Caco-2 (cell line): ENCODE measurements around the gene MS4A2. TPM values are rescaled to one million over a fixed set of nuclear protein-coding genes. Genes with fewer than 3 reads are reported as not detected.

ENCODE experiments used
- BruUV-seq: library from RNA; stranded (reverse); fragments of 400-500 nt; replicated peaks from 2 replicates; lab custom pipeline; 2021; lab: Mats Ljungman, UMichigan
- CTCF ChIA-PET: fragments of 300-600 bp; sonication (Branson Sonifier 250); formaldehyde crosslinking; loops from one replicate; lab custom pipeline; 2022; ENCODE audit warnings: antibody characterized with exemption; lab: Charles Lee
- POLR2A ChIA-PET: fragments of 300-600 bp; sonication (Branson Sonifier 250); formaldehyde crosslinking; loops from one replicate; lab custom pipeline; 2022; ENCODE audit warnings: antibody characterized with exemption; lab: Charles Lee
- DNase-seq, 2 experiments: peaks; one replicate each; pipeline versions ENCODE4 v3.0.0 to v3.0.0-alpha.2; 2020 to 2022
- H3K27me3 ChIP-seq: replicated peaks from 2 replicates; pipeline ENCODE4 v1.6.0; 2011; ENCODE audit warnings: low read length; ENCODE audit not compliant: control insufficient read depth, insufficient read depth
- H3K36me3 ChIP-seq: 2 replicates; pipeline ENCODE4 v1.5.1; 2011; ENCODE audit warnings: low read length; ENCODE audit not compliant: control insufficient read depth, insufficient read depth
- H3K4me1 ChIP-seq: fragments of 250-450 bp; sonication (Bioruptor Pico); 2 replicates; pipeline ENCODE4 v1.5.1; 2020; ENCODE audit warnings: mild to moderate bottlenecking
- H3K4me3 ChIP-seq: 2 replicates; pipeline ENCODE4 v1.5.1; 2011; ENCODE audit warnings: low read depth, mild to moderate bottlenecking, control low read depth, low read length
- H3K9me3 ChIP-seq: fragments of 250-450 bp; sonication (Bioruptor Pico); 2 replicates; pipeline ENCODE4 v1.5.1; 2020; ENCODE audit warnings: mild to moderate bottlenecking, moderate library complexity
- H3K27ac Mint-ChIP-seq: one replicate; pipeline ENCODE4 v1.8.0; 2022; ENCODE audit warnings: mixed read lengths; ENCODE audit not compliant: unreplicated experiment
- H3K27me3 Mint-ChIP-seq: one replicate; pipeline ENCODE4 v1.8.0; 2022; ENCODE audit warnings: mixed read lengths; ENCODE audit not compliant: insufficient read depth, unreplicated experiment
- H3K36me3 Mint-ChIP-seq: one replicate; pipeline ENCODE4 v1.8.0; 2022; ENCODE audit warnings: mild to moderate bottlenecking, mixed read lengths; ENCODE audit not compliant: insufficient read depth, unreplicated experiment
- H3K4me1 Mint-ChIP-seq: one replicate; pipeline ENCODE4 v1.8.0; 2022; ENCODE audit warnings: low read depth, mixed read lengths; ENCODE audit not compliant: unreplicated experiment
- H3K4me3 Mint-ChIP-seq: one replicate; pipeline ENCODE4 v1.8.0; 2022; ENCODE audit warnings: mild to moderate bottlenecking, moderate library complexity, mixed read lengths; ENCODE audit not compliant: unreplicated experiment
- H3K9me3 Mint-ChIP-seq: one replicate; pipeline ENCODE4 v1.8.0; 2022; ENCODE audit warnings: mixed read lengths; ENCODE audit not compliant: unreplicated experiment
- intact Hi-C: fragments of 100-400 bp; cut with micrococcal nuclease; formaldehyde crosslinking; loops from one replicate; pipeline ENCODE4 v1.10.0; 2022; ENCODE audit not compliant: unreplicated experiment
- total RNA-seq: library from RNA; stranded (reverse); gene quantifications from 2 replicates; pipeline ENCODE4 v1.2.3, GENCODE V29; 2022
- TF ChIP-seq, protein P1 (sequence below), 2 experiments: fragments of 200-600 bp in 1 of 2; IDR thresholded peaks; 1 replicate in 1 of 2; 2 replicates in 1 of 2; pipeline versions ENCODE4 v1.5.1 to v1.8.0; 2011 to 2022; ENCODE audit warnings: antibody characterized with exemption in 1 of 2, control low read depth in 1 of 2, inconsistent platforms in 1 of 2, low read depth in 1 of 2, low read length in 1 of 2, mild to moderate bottlenecking in 1 of 2, moderate library complexity in 1 of 2; ENCODE audit not compliant: insufficient read depth in 1 of 2, severe bottlenecking in 1 of 2, unreplicated experiment in 1 of 2

Gene MS4A2
- total RNA-seq, 1 experiment from 2014 or later = not detected

DNA sequence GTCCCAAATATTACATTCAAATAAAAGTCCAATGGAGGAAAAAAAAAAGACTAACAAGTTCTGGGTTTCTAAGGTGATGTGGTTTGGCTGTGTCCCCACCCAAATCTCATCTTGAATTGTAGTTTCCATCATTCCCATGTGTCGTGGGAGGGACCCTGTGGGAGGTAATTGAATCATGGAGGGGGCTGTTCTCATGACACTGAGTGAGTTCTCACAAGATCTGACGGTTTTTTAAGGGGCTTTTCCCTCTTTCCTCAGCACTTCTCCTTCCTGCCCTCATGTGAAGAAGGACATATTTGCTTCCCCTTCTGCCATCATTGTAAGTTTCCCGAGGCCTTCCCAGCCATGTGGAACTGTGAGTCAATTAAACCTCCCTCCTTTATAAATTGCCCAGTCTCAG is 7.9 kb upstream of the MS4A2 start:
- Mint-ChIP-seq H3K4me1 (no peaks in the 10 kb centered on the region), H3K27ac (no peak overlapping the region), H3K4me3 (no peak overlapping the region), H3K36me3 (no peaks in the 10 kb centered on the region), H3K27me3 (peaks cover 20% of the 10 kb centered on the region), H3K9me3 (no peaks in the 10 kb centered on the region)
- CTCF ChIA-PET = no interaction called here
- POLR2A ChIA-PET = no interaction called here
- Histone ChIP-seq H3K4me1 (no peaks in the 10 kb centered on the region), H3K4me3 (no peak overlapping the region), H3K9me3 (no peaks in the 10 kb centered on the region), H3K36me3 (no peaks in the 10 kb centered on the region), H3K27me3 (no peaks in the 10 kb centered on the region; the same call in 1 of the 2 replicates)
- DNase-seq = no peak
- TF ChIP-seq, protein P1, sequence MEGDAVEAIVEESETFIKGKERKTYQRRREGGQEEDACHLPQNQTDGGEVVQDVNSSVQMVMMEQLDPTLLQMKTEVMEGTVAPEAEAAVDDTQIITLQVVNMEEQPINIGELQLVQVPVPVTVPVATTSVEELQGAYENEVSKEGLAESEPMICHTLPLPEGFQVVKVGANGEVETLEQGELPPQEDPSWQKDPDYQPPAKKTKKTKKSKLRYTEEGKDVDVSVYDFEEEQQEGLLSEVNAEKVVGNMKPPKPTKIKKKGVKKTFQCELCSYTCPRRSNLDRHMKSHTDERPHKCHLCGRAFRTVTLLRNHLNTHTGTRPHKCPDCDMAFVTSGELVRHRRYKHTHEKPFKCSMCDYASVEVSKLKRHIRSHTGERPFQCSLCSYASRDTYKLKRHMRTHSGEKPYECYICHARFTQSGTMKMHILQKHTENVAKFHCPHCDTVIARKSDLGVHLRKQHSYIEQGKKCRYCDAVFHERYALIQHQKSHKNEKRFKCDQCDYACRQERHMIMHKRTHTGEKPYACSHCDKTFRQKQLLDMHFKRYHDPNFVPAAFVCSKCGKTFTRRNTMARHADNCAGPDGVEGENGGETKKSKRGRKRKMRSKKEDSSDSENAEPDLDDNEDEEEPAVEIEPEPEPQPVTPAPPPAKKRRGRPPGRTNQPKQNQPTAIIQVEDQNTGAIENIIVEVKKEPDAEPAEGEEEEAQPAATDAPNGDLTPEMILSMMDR (IDR thresholded peaks at IDR 0.05; ENCODE audit: insufficient read depth in 1 of 2, low read depth in 1 of 2, low read length in 1 of 2, severe bottlenecking in 1 of 2, unreplicated experiment in 1 of 2) = no peak
- no TSS peak for BruUV-seq
- intact Hi-C loops = no loop called here

DNA sequence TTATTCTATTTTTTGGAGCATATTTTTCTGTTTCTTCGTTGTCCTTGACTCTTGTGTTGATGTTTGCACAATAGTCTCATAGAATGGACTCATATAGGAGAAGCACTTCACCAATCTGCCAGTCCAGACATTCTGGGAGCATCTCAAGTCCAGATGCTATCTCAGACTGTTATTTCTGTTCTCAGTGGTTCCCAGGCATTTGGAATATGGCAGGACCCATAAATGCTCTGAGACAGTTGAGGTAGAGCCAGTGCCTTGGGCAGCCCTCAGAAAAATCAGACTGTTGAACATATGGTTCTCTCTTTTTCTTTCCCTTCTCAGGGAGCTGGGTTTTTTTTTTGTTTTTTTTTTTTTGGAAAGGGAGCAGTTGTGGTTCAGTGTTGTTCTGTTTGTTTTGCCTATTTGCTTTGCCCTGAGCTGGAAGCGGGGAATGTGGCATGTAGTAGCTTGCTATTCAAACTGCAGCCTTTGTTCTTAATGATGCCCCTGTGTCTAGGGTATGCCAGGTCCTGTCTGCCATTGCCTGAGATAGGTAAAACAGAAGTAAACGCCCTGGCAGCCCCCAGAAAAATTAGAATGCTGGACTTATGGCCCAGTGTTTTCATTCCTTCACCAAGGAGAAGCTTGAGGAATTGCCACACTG is 3.7 kb upstream of the MS4A2 start:
- no peaks in the 10 kb centered on the region for H3K4me1 ChIP-seq
- ChIA-PET POLR2A (no interaction called here), CTCF (no interaction called here)
- intact Hi-C loops = no loop called here
- Mint-ChIP-seq H3K36me3 (no peaks in the 10 kb centered on the region), H3K4me3 (no peak overlapping the region), H3K4me1 (no peaks in the 10 kb centered on the region), H3K9me3 (no peaks in the 10 kb centered on the region), H3K27me3 (peaks cover 21% of the 10 kb centered on the region), H3K27ac (no peak overlapping the region)
- no peaks in the 10 kb centered on the region for H3K27me3 ChIP-seq
- TF ChIP-seq, protein P1 (IDR thresholded peaks at IDR 0.05; ENCODE audit: insufficient read depth in 1 of 2, low read depth in 1 of 2, low read length in 1 of 2, severe bottlenecking in 1 of 2, unreplicated experiment in 1 of 2) = no peak
- DNase-seq = no peak
- no TSS peak for BruUV-seq
- no peaks in the 10 kb centered on the region for H3K9me3 ChIP-seq
- no peaks in the 10 kb centered on the region for H3K36me3 ChIP-seq
- H3K4me3 ChIP-seq = no peak overlapping the region

DNA sequence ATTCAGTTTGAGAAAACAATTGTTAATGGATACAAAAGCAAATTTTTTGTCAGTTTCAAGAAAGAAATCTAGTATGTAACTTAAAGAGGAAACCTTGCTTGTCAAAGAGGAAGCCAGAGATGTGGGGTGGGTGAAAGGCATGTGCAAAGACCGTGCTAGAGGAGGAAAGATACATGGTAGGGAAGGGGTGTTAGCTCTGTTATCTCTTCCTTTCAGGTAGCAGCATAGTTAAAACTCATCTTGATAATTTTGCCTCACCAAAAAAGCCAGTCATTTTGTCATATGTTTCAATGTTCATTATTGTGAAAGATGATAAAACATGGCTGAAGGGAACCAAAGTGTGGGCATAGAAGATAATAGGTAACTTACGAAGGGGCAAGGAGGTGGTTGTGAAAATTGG is 2.6 kb upstream of the MS4A2 start:
- CTCF ChIA-PET = no interaction called here
- H3K4me1 Mint-ChIP-seq = no peaks in the 10 kb centered on the region
- Histone ChIP-seq H3K4me3 (no peak overlapping the region), H3K4me1 (no peaks in the 10 kb centered on the region), H3K27me3 (no peaks in the 10 kb centered on the region), H3K36me3 (no peaks in the 10 kb centered on the region), H3K9me3 (no peaks in the 10 kb centered on the region)
- no peak overlapping the region for H3K27ac Mint-ChIP-seq
- peaks cover 15% of the 10 kb centered on the region for H3K27me3 Mint-ChIP-seq
- BruUV-seq = no TSS peak
- H3K36me3 Mint-ChIP-seq = no peaks in the 10 kb centered on the region
- POLR2A ChIA-PET = no interaction called here
- H3K9me3 Mint-ChIP-seq = no peaks in the 10 kb centered on the region
- intact Hi-C loops = no loop called here
- TF ChIP-seq, protein P1 (IDR thresholded peaks at IDR 0.05; ENCODE audit: insufficient read depth in 1 of 2, low read depth in 1 of 2, low read length in 1 of 2, severe bottlenecking in 1 of 2, unreplicated experiment in 1 of 2) = no peak
- DNase-seq = no peak
- H3K4me3 Mint-ChIP-seq = no peak overlapping the region
